K562 (cell line): Measurements from ENCODE around the gene ACBD6. TPM values are rescaled to one million over a fixed set of nuclear protein-coding genes. Genes with fewer than 3 reads are reported as not detected.

ENCODE experiments used
- ATAC-seq: fragments of 200-7000 bp; cut with Tn5 transposase; 3 replicates; pipeline ENCODE4 v1.9.1; 2020; ENCODE audit warnings: moderate library complexity
- BruUV-seq: library from RNA; stranded (reverse); fragments of 400-500 nt; replicated peaks from 2 replicates; lab custom pipeline; 2021; lab: Mats Ljungman, UMichigan
- CTCF ChIA-PET: fragments of 300-600 bp; formaldehyde crosslinking; extraction: SDS; loops from one replicate; lab custom pipeline; 2021; ENCODE audit warnings: low intra/inter-chr PET ratio; lab: Yijun Ruan, JAX
- POLR2A ChIA-PET: fragments of 300-600, 350-650 bp; sonication (Branson Sonifier 250); formaldehyde crosslinking; extraction: SDS; loops from one replicate; lab custom pipeline; 2021; ENCODE audit warnings: antibody characterized with exemption, inconsistent platforms; lab: Yijun Ruan, JAX
- DNase-seq, 4 experiments: peaks; one replicate each; pipeline versions ENCODE4 v3.0.0 to v3.0.0-alpha.2; 2011 to 2018; ENCODE audit warnings: low spot score in 3 of 4, mixed read lengths in 3 of 4; ENCODE audit errors: extremely low read depth in 1 of 4
- FAIRE-seq: peaks from 2 replicates; lab custom pipeline; 2011; peaks lifted over from hg19 to GRCh38; lab: Jason Lieb, UNC
- H2AFZ ChIP-seq: 2 replicates; pipeline ENCODE4 v1.6.0; 2011; ENCODE audit warnings: low read depth, low read length, control low read depth, inconsistent platforms
- H3K27ac ChIP-seq: fragments of 200-600 bp; 3 replicates; pipeline ENCODE4 v1.8.0; 2011; ENCODE audit warnings: low read depth, mild to moderate bottlenecking, control low read depth, inconsistent platforms, low read length, moderate library complexity, mixed read lengths; ENCODE audit errors: extremely low read depth
- H3K27me3 ChIP-seq, 2 experiments: fragments of 300-600 bp in 1 of 2; 2 replicates in 1 of 2; 3 replicates in 1 of 2; pipeline versions ENCODE4 v1.6.0 to v1.8.0; 2011; ENCODE audit warnings: inconsistent platforms in 2 of 2, low read length in 2 of 2, mild to moderate bottlenecking in 1 of 2, mixed read lengths in 1 of 2, moderate library complexity in 1 of 2; ENCODE audit not compliant: control insufficient read depth in 2 of 2, insufficient read depth in 2 of 2
- H3K36me3 ChIP-seq: fragments of 300-600 bp; 3 replicates; pipeline ENCODE4 v1.8.0; 2011; ENCODE audit warnings: mild to moderate bottlenecking, low read length, inconsistent platforms; ENCODE audit not compliant: control insufficient read depth, insufficient read depth
- H3K4me1 ChIP-seq, 2 experiments: fragments of 200-600 bp in 1 of 2; replicated peaks in 1 of 2; 2 replicates in 1 of 2; 3 replicates in 1 of 2; pipeline versions ENCODE4 v1.5.1 to v1.8.0; 2011; ENCODE audit warnings: inconsistent platforms in 2 of 2, low read length in 2 of 2, mild to moderate bottlenecking in 1 of 2, mixed read lengths in 1 of 2, moderate library complexity in 1 of 2; ENCODE audit not compliant: control insufficient read depth in 2 of 2, insufficient read depth in 2 of 2
- H3K4me2 ChIP-seq: 2 replicates; pipeline ENCODE4 v1.6.1; 2011; ENCODE audit warnings: low read length, control low read depth, inconsistent platforms, mixed read lengths; ENCODE audit not compliant: insufficient read depth
- H3K4me3 ChIP-seq: fragments of 200-600 bp; sonication (generic), shearing (Covaris generic); 2 replicates; pipeline ENCODE4 v1.5.1; 2016; ENCODE audit warnings: control low read depth, inconsistent platforms
- H3K79me2 ChIP-seq: fragments of 200-600 bp; 3 replicates; pipeline ENCODE4 v1.8.0; 2011; ENCODE audit warnings: low read length, inconsistent platforms; ENCODE audit not compliant: control insufficient read depth, insufficient read depth
- H3K9ac ChIP-seq, 2 experiments: 2 replicates each; pipeline versions ENCODE4 v1.6.0 to v1.6.1; 2011; ENCODE audit warnings: low read depth in 2 of 2, low read length in 2 of 2, control low read depth in 1 of 2, inconsistent platforms in 1 of 2, mild to moderate bottlenecking in 1 of 2, mixed read lengths in 1 of 2; ENCODE audit not compliant: insufficient read depth in 1 of 2
- H3K9me1 ChIP-seq: one replicate; pipeline ENCODE4 v1.6.0; 2011; ENCODE audit warnings: inconsistent platforms, mild to moderate bottlenecking, low read length, moderate library complexity; ENCODE audit not compliant: control insufficient read depth, insufficient read depth
- H3K9me3 ChIP-seq: replicated peaks from 2 replicates; pipeline ENCODE4 v1.5.1; 2011; ENCODE audit warnings: low read depth, low read length, inconsistent platforms; ENCODE audit not compliant: control insufficient read depth, insufficient read depth
- H4K20me1 ChIP-seq: replicated peaks from 2 replicates; pipeline ENCODE4 v1.6.1; 2011; ENCODE audit warnings: low read length, inconsistent platforms, mixed read lengths; ENCODE audit not compliant: control insufficient read depth, insufficient read depth
- CBFA2T3 ChIP-seq: fragments of 450-650 bp; IDR thresholded peaks from 2 replicates; pipeline ENCODE4 v1.6.1; 2017
- CCNT2 ChIP-seq: IDR thresholded peaks from 2 replicates; pipeline ENCODE4 v1.6.1; 2011; ENCODE audit warnings: borderline replicate concordance, low read depth, mild to moderate bottlenecking, moderate library complexity, mixed read lengths, low read length; ENCODE audit not compliant: insufficient read length; ENCODE audit errors: extremely low read depth
- HBP1 ChIP-seq: fragments of 450-650 bp; formaldehyde crosslinking; IDR thresholded peaks from 2 replicates; pipeline ENCODE4 v1.4.0; 2022; ENCODE audit warnings: missing genetic modification characterization
- HMG20A ChIP-seq: fragments of 450-650 bp; formaldehyde crosslinking; conservative IDR thresholded peaks from 2 replicates; pipeline ENCODE4 v1.4.0; 2020; ENCODE audit warnings: mild to moderate bottlenecking, mixed read lengths
- NCOA2 ChIP-seq, 2 experiments: fragments of 450-650 bp; IDR thresholded peaks; 2 replicates each; pipeline ENCODE4 v1.6.1; 2018; ENCODE audit warnings: mild to moderate bottlenecking in 2 of 2, moderate library complexity in 1 of 2; ENCODE audit not compliant: partially characterized antibody in 2 of 2
- SRSF3 ChIP-seq: fragments of 200-400 bp; formaldehyde crosslinking; IDR thresholded peaks from 2 replicates; pipeline ENCODE4 v1.6.1; 2016; ENCODE audit warnings: mild to moderate bottlenecking, low read length, moderate library complexity; ENCODE audit not compliant: insufficient read depth
- WGBS: fragments of 100-300 bp; shearing (Covaris generic); methylation state at CpG from one replicate; pipeline ENCODE4 v1.1.6; 2016; ENCODE audit warnings: low coverage, mixed read lengths; ENCODE audit not compliant: insufficient coverage; ENCODE audit errors: missing lambda C conversion rate; 5-methylcytosine and 5-hydroxymethylcytosine counted together
- in situ Hi-C: fragments of 300-500 bp; cut with MboI; formaldehyde crosslinking; loops from 4 replicates; pipeline ENCODE4 v1.15.0; 2018; ENCODE audit warnings: inconsistent platforms, mixed read lengths
- intact Hi-C: fragments of 100-400 bp; cut with micrococcal nuclease; formaldehyde crosslinking; loops from 2 replicates; pipeline ENCODE4 v1.14.2; 2022
- polyA plus RNA-seq, 8 experiments: library from polyadenylated mRNA; depleted of rRNA in 4 of 8; stranded (reverse) in 5 of 8; unstranded in 3 of 8; fragments of >200 nt; fragmentation: Nextera tagmentation in 2 of 8; fragmentation: Illumina TruSeq in 1 of 8; extraction: Ambion mirVana in 2 of 8; extraction: Trizol in 1 of 8; gene quantifications; 2 replicates each; pipeline versions ENCODE4 v1.2.1 to v1.2.3, GENCODE V29; 2011 to 2014; ENCODE audit warnings: inconsistent platforms in 1 of 8, missing spikeins in 1 of 8
- total RNA-seq, 7 experiments: library from RNA; depleted of rRNA in 6 of 7; stranded (reverse); fragments of >200 nt in 6 of 7; fragmentation: Illumina TruSeq in 2 of 7; extraction: Trizol in 2 of 7; gene quantifications; 2 replicates each; pipeline versions ENCODE4 v1.2.1 to v1.2.3, GENCODE V29; 2011 to 2021; ENCODE audit warnings: low replicate concordance in 1 of 7

ACBD6 gene
- total and polyA plus RNA-seq, 9 of the 15 experiments (the other 6 are each of a cell fraction or from before 2014, with no cell fraction given) = 16.9 to 107 (median 77.7) TPM

- in situ Hi-C loops = no loop called here
- ChIA-PET CTCF (interaction anchor here (0.6 kb wide), 1 partner anchor 125 kb away, joined by 3 read pairs; no protein-coding TSS in a partner anchor), POLR2A (no interaction called here)
- Histone ChIP-seq H3K9ac (no peak overlapping the region), H3K9me1 (no peaks in the 10 kb centered on the region), H4K20me1 (no peaks in the 10 kb centered on the region), H3K79me2 (peaks cover 40% of the 10 kb centered on the region), H3K4me3 (no peak overlapping the region), H3K4me1 (no peaks in the 10 kb centered on the region), H3K9me3 (peaks cover 8% of the 10 kb centered on the region), H3K4me2 (no peak overlapping the region), H2AFZ (no peak overlapping the region), H3K27me3 (no peaks in the 10 kb centered on the region), H3K27ac (no peak overlapping the region), H3K36me3 (0 out of 3 replicates have a peak, but pooled peaks cover 2% of the 10 kb centered on the region)
- TF ChIP-seq SRSF3 (no peak), CCNT2 (no peak), HMG20A (no peak), HBP1 (no peak), CBFA2T3 (no peak), NCOA2 (IDR thresholded peaks at IDR 0.05; ENCODE audit: partially characterized antibody in 2 of 2) (no peak)
- WGBS = 79% methylated on average over 5 of the region's 5 CpGs
- FAIRE-seq (no peak), DNase-seq (no peak), ATAC-seq (no peak)
- no TSS peak for BruUV-seq
- intact Hi-C loops = no loop called here
These were observed 119.9 kb downstream of the ACBD6 start for GRCh38 chr1:180382326-180383115.
